ENCODE results near the gene ITGA7.

The ITGA7 gene

DNA sequence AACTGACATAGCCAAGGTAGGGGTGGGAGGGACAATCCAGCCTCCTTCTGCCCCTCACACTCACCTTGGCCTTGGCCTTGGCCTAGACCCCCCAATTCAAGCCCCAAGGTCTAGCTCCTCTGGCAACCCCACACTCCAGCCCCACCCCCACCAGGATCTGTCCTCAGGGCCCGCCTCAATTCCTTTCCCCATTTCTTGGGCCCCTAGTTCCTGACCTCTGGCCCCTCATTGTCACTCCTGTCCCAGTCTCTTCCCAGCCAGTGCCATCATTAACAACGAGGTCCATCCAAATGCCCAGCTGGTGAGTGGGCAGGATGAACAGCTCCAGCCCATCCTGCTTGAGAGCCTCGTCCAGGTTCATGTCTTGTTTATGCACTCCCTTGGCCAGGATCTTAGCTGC, 28.4 kb upstream of the ITGA7 start:
- no peak for DNase-seq

DNA sequence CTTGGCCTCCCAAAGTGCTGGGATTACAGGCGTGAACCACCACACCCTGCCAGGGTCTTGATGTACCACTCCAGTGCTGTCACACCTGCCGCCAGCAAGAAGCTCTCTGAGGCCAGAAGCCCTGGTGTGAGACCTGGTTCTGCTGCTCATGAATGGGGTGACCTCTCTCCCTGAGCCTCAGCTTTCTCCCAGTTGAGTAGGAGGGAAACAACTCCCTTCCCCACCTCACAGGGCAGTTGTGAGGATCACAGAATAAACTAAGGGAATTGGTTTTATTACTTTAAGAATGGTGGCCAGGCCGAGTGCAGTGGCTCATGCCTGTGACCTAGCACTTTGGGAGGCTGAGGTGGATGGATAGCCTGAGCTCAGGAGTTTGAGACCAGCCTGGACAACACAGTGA, 26.9 kb upstream of the ITGA7 start:
- no peak for DNase-seq

DNA sequence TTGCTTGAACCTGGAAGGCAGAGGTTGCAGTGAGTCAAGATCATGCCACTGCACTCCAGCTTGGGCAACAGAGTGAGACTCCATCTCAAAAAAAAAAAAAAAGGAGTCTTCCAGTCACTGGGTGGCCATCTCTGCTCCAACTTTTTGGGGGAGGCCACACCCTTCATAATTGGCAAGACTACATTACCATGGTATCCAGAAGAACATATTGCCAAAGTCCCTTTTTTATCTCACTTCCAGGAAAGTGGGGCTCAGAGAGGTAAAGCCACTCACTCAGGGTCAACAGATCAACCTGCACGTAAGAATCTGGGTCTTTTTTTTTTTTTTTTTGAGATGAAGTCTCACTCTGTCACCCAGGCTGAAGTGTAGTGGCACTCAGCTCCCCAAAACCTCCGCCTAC, 26.2 kb upstream of the ITGA7 start:
- no peak for DNase-seq

DNA sequence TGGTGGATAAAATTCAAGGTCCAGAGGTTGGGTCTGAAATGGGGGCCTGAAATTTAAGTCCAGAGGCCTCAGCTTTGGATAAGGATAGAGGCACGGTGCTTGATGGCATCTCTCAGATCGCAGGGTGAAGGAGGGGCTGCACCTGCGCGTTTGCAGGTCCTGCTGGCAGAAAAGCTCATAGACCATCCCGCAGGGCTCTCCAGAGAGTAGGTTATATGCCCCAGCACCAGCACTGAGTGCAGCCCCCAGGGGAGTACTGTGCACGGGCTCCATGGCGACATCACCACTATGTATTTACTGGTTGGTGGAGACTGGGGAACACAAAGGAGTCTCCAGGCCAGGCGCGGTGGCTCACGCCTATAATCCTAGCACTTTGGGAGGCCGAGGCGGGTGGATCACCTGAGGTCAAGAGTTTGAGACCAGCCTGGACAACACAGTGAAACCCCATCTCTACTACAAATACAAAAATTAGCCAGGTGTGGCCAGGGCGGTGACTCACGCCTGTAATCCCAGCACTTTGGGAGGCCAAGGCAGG, 25.4 kb upstream of the ITGA7 start:
- DNase-seq, result no peak

DNA sequence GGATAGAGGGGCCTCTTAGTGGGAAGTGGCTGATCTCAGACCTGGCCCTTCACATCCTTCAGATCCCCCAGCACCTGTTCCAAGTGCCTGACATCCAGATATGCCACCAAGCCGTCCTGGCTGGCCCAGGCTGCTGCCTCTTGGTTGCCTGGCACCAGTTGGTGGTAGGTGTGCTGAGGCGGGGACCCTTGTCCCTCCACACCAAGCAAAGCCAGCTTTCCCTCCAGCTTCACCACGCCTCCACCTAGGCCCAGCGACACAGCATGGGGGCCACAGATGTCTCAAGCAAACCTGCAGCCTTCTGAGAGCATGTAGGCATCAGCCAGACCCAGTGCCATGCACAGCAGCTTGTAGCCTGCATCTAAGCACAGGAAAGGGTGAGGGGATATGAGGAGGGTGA, 24.6 kb upstream of the ITGA7 start:
- DNase-seq, result no peak

DNA sequence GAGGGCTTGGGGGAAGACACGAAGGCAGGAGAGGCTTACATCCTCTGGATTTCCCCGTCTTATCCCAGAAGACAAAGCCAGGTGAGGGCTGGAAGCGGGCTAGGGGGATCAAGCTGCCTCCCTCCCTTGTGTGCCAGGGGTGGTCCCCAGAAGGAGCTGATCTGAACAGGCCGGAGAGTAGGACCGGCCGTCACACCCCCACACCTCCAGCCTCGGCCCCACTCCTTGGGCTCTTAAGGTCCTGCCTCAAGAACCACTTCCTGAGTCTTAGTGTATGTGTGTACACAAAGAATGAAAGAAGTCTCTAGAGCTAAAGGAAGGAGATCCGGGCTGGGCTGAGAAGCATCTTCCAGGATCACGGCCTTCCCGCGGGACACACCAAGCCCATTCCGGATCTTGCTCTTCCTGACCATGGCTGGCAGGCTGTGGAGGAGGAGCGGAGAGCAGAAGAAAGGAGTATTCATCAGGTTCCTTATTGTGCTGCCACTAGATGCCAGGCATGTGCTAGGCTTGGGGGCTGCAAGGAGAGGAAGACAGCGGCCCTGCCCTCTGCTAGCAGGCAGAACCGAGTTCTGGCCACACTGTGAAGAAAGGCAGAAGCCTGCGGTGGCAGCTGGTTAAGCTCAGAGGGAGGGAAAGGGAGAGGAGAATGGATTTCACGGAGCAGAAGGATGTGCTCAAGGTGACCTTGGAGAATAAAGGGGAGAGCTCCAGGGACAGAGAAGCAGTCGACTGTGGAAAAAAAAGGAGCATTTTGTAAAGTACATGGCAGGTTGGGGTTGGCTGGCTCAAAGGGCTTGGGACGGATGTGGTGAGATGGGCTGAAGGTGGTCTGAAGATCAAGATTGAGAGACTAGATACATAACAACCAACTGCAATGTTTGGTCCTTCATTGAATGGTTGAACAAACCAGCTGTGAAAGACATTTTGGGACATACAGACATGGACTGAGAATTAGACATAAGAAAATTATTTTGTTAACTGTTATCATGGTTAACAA, 22.4 kb upstream of the ITGA7 start:
- DNase-seq, result no peak

DNA sequence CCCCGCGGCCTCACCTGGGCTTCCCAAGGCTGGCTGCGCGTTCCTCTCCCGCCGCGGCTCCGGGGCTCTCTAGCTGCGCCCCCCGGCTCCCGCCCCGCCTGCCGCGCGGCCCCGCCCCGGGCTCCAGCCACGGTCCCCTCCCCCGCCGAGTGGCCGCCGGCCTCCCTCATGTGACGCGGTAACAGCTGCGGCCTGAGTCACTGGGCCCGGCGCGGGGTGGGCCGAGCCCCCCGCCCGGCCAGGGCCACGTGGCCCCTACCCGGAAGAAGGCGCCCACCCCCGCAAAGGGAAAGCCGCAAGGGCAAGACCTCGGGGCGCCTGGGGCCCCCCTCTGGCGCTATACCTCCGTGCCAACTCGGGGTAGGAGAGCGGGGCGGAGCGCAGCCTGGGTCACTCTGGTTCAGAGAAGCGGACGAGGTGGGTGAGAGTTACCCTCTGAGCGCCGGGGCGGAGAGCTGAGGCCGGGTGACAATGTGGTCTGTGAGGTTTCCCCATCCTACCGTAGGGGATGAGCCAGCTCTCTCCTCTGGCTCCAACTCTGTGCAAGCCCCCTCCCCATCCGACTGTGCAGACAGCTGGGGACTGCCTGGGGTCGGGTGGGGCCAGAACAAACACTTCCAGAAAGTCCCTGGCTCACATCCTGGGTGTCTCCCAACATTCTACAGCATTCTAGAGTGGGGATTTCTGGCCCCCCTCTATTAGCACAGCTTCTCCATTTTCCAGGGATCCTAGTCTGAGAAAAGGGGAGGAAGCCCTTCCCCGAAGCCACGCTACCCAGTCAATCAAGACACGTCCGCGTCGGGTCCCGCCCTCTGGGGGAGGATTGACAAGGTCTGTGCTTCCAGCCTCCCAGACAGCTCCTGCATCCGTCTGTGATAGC, 21.5 kb upstream of the ITGA7 start, which contains the start of gene CD63:
Gene CD63, minus strand, starts transcription at position 71 of the 880 bp plus-strand sequence. CDS start 668 bp downstream, outside the sequence.
- DNase-seq, result peak in 3 of 4 experiments; percentile 27 to 36 (median 32)

DNA sequence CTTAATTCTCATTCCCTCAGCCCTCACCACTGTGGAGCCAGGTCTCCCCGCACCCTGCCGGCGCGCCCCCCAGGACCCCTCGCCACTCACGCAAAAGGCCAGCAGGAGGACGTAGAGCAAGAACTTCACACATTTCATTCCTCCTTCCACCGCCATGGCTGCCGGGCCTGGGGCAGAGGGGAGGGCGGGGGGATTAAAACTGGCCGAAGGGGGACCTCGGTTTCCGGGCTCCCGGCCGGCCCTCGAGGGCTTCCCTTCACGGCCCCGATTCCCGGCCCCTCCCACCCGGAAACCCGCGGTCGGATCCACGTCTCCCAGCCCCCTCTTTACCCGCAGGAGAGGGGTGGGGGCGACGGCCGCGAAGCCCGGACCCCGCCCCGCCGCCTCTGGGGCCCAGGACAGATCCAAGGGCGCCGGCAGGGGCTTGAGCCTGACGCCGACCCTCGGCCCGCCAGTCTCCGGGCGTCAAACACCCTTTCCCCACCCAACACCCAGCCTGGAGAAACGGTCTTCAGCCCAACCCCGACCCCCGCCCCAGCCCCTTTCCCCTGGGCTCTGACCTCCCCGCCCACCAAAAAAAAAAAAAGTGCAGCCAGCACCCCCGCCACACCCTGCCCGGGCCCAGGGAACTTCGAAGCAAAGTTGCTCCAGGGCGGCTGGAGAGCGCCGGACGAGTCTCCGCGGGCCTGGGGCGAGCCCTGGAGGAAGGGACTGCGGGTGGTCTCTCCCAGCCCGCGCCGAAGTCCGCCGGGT, 20.7 kb upstream of the ITGA7 start:
- DNase-seq, result no peak

DNA sequence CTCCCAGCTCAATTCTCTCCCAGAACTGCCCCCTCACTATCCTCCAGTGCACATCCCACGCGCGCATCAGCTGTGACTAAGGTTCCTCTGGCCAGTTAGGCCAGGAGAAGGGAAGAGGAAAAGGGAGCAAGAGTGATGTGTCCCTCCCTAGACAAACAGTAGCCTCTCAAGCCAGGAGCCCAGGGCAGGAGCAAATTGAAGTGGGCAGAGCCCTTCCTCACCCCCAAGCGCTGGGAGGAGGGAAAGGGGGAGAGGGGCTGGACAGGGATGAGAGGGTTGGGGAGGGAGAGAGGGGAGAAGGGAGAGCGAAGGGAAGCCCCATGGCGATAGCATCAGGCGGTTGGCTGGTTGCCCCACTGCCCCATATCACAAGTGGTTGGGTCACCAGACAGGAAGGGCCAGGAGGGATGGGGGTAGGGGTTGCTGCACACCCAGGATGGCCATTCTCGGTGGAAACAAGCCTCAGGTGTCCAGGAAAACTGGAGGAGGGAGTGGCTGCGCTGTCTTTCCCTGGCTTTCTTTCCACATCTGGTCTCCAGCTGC, 20.0 kb upstream of the ITGA7 start:
- DNase-seq, result no peak

DNA sequence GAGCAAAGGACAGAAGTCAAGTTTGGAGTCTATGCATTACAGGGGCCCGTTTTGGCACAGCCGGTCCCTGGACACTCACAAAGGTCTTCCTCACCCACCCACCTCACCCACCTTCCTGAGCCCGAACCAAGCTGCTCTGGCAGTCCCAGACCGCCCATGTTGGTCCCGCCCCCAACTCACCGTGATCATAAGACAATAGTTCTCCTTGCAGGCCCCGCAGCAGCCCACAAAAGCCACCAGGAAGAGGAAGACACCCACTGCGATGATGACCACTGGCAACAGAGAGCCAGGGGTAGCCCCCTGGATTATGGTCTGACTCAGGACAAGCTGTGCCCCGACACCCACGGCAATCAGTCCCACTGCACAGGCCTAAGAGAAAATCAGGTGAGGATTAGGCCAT, 19.3 kb upstream of the ITGA7 start:
- DNase-seq, result no peak

DNA sequence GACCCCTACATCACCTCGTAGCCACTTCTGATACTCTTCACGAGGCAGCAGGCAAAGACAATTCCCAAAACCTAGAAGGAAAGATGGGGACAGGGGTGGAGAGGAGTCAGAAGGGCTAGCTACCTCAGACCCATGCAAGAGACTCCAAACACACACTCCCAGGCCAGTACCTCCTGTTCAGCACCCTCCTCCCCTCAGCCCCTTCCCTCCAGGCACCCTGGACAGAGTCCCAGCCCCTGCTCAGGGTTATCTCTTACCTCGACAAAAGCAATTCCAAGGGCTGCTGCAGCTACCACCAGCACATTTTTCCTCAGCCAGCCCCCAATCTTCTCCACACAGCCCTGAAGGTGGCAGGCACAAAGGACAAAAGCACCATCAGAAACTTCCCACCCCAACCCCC, 17.9 kb upstream of the ITGA7 start:
- DNase-seq, result no peak

DNA sequence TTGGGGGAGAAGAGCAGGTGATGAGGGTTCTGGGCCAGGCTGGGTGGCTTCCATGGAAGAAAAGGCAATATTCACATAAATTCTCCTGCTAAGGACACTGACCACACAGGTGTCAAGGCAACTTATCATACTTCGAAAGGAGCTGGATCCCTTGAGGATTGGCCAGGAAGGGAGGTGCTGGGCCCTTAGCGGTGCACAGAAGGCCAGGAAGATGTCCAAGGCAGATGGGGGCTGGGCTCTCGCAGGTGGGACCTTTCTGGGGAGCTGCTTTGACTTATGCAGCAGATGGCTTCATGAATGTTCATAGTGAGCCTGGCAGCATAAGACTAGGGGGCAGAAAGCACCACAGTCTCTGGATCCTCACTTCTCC, 17.2 kb upstream of the ITGA7 start:
- no peak for DNase-seq

DNA sequence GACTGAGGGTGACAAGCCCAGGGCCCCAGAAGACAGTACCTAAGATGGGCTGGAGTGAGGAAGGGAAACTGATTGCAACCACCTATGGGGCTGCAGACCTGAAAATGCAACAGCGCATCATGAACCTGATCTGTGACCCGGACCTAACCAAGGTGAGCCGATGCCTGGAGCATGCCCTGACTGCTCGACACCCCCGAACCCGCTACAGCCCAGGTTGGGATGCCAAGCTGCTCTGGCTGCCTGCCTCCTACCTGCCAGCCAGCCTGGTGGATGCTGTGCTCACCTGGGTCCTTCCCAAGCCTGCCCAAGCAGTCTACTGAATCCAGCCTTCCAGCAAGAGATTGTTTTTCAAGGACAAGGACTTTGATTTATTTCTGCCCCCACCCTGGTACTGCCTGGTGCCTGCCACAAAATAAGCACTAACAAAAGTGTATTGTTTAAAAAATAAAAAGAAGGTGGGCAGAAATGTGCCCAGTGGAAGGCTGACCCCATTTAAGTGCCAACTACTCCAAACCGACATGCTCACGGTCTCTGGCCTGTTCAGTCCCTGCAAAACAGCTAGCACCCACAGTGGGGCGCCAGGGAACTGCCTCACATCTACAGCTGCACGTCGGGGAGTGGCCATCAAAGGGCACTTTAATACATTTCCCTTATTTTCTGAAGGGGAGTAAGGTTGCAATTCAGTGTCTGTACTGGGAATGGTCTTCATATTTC, 16.7 kb upstream of the ITGA7 start:
- peak in 2 of 4 experiments; percentile 51 to 55 for DNase-seq

DNA sequence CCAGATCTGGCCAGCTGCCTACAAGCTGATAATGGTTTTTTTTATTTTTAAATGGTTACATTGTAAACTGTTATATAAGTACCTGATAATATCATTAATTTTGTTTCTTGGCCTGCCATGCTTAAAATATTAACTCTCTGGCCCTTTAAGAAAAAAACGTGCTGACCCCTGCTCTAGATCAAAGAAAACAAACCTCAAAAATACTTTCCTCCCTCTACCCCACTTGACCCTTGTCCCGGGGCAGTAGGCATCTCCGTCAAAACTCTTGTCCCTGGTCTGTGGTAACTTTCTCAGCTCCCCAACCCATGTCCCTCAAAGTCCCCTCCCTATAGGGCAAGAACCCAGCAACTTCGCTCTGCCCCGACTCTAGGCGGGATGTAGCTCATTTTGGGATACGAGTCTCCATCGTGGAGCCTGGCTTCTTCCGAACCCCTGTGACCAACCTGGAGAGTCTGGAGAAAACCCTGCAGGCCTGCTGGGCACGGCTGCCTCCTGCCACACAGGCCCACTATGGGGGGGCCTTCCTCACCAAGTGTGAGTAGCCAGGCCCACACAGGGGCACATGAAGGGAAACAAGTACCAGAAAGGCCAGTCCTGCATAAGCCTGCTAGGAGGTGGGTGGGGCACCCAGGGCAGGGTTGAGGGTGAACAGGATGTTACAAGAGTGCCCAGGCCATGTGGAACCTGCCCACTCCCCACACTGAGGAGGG, 16.0 kb upstream of the ITGA7 start:
- no peak for DNase-seq

DNA sequence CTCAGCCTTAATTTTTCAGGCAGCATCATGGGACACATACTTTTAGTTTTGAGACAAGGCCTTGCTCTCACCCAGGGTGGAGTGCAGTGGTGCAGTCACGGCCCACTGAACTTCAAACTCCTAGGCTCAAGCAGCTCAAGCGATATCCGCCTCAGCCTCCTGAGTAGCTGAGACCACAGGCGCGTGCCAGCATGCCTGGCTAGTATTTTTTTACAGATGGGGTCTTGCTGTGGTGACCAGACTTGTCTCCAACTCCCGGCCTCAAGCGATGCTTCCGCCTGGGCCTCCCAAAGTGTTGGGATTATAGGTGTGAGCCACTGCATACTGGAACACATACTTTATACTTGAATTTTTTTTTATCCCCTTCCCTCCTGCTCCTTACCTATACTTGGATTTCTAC, 15.2 kb upstream of the ITGA7 start:
- DNase-seq, result no peak

DNA sequence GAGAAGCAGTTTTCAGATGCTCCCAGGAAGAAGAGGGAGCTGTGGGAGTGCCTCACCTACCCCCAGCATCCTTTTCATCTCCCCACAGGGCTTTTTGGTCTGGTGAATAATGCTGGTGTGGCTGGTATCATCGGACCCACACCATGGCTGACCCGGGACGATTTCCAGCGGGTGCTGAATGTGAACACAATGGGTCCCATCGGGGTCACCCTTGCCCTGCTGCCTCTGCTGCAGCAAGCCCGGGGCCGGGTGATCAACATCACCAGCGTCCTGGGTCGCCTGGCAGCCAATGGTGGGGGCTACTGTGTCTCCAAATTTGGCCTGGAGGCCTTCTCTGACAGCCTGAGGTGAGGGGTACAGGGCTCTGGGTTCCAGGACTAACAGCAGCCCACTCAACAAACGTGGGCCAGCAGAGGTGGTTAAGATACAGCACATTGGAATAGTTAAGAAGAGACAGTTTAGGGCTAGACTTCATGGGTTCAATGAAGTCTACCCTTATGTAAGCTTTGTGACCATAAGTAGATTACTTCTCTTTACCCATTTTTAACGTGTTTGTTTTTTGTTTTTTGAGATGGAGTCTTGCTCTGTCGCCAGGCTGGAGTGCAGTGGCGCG, 14.0 kb upstream of the ITGA7 start:
- no peak for DNase-seq

DNA sequence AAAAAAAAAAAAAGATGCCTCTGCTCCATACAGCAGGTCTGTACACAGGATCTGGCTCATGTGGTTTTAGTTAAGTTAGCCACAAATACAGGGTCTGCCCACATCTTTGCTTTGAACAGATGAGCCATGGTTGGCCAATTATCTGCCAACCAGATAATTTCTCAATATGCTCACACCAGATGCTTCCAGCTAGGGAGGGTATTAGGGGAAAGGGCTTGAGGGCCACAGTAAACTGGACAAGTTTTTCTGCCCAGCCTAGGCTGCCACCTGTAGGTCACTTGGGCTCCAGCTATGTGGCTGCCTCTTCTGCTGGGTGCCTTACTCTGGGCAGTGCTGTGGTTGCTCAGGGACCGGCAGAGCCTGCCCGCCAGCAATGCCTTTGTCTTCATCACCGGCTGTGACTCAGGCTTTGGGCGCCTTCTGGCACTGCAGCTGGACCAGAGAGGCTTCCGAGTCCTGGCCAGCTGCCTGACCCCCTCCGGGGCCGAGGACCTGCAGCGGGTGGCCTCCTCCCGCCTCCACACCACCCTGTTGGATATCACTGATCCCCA, 13.3 kb upstream of the ITGA7 start:
- DNase-seq, result no peak

DNA sequence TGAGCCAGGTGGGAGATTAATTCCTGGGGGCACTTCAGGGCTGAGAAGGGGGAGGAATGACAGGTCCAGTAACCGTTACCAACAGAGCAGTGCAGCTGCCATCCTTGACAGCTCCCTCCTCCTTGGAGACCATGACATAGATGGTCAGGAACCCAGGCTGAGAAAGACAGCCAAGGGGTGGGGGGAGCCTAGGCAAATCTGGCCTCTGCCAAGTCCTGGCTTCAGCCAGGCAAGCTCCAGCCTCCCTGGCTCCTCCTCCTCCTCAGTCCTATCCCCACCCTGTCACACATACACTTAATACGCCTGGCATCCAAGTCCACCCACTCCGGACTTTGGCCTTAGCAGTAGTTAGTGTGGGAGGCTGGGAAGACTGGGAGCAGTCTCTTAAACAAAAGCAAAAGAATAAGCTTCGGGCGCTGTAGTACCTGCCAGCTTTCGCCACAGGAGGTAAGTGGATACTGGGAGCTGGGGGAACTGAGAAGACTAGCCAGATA, 12.4 kb upstream of the ITGA7 start, which contains the start of gene RDH5:
Gene RDH5, plus strand, starts transcription at position 323 of the 494 bp plus-strand sequence. CDS start 792 bp downstream, outside the sequence.
- no peak for DNase-seq

DNA sequence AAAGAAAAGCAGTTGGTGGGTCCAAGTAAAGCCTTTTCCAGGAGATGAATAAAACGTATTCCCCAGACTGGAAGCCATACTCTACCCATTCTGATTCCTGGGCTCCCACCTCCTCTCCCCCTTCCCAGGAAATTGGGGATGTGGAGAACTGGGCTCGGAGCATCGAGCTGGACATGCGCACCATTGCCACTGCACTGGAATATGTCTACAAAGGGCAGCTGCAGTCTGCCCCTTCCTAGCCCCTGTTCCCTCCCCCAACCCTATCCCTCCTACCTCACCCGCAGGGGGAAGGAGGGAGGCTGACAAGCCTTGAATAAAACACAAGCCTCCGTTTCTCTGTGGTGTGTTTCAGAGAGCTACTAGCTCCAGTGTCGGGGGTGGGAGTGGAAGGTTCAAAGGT, 11.7 kb upstream of the ITGA7 start:
- no peak for DNase-seq

All from activated naive CD4-positive, alpha-beta T cell (primary cell).